ENCODE results near the gene HYAL1.

The HYAL1 gene

GRCh38 chr3:50300681-50301254 lies 2.6 kb downstream of the HYAL1 start:
- Histone ChIP-seq H3K9ac (ENCODE audit: insufficient read length, low read depth) (no peak overlapping the region), H3K36me3 (ENCODE audit: insufficient read depth, insufficient read length, low read length) (peaks cover 9% of the 10 kb centered on the region), H3K4me1 (ENCODE audit: insufficient read depth, insufficient read length) (peaks cover 20% of the 10 kb centered on the region), H3K27me3 (ENCODE audit: insufficient read depth, insufficient read length) (no peaks in the 10 kb centered on the region), H3K9me3 (ENCODE audit: insufficient read depth, low read length) (peaks cover 2% of the 10 kb centered on the region; the same call in 1 of the 2 replicates), H3K4me3 (ENCODE audit: insufficient read length, low read depth) (no peak overlapping the region)
- TF ChIP-seq YY1 (IDR thresholded peaks at IDR 0.05; ENCODE audit: insufficient read depth, insufficient read length) (no peak), ZNF274 (IDR thresholded peaks at IDR 0.05; ENCODE audit: low read depth, low read length) (no peak)
- DNase-seq (ENCODE audit: low read depth, low spot score) = no peak

GRCh38 chr3:50299929-50300680 lies 3.3 kb downstream of the HYAL1 start:
- Histone ChIP-seq H3K9me3 (ENCODE audit: insufficient read depth, low read length) (no peaks in the 10 kb centered on the region), H3K4me3 (ENCODE audit: insufficient read length, low read depth) (peak overlapping the region; percentile 21), H3K9ac (ENCODE audit: insufficient read length, low read depth) (peak overlapping the region; percentile 75), H3K4me1 (ENCODE audit: insufficient read depth, insufficient read length) (peaks cover 20% of the 10 kb centered on the region), H3K27me3 (ENCODE audit: insufficient read depth, insufficient read length) (no peaks in the 10 kb centered on the region), H3K36me3 (ENCODE audit: insufficient read depth, insufficient read length, low read length) (peaks cover 9% of the 10 kb centered on the region)
- DNase-seq (ENCODE audit: low read depth, low spot score) = no peak
- TF ChIP-seq YY1 (IDR thresholded peaks at IDR 0.05; ENCODE audit: insufficient read depth, insufficient read length) (no peak), SUZ12 (IDR thresholded peaks at IDR 0.05; ENCODE audit: extremely low read depth, insufficient read depth, insufficient read length) (no peak), ZNF274 (IDR thresholded peaks at IDR 0.05; ENCODE audit: low read depth, low read length) (no peak)

GRCh38 chr3:50299638-50299928 lies 3.8 kb downstream of the HYAL1 start:
- TF ChIP-seq YY1 (IDR thresholded peaks at IDR 0.05; ENCODE audit: insufficient read depth, insufficient read length) = no peak
- TF ChIP-seq ZNF274 (IDR thresholded peaks at IDR 0.05; ENCODE audit: low read depth, low read length) = no peak
- TF ChIP-seq SUZ12 (IDR thresholded peaks at IDR 0.05; ENCODE audit: extremely low read depth, insufficient read depth, insufficient read length) = no peak
- peaks cover 9% of the 10 kb centered on the region for H3K36me3 ChIP-seq (ENCODE audit: insufficient read depth, insufficient read length, low read length)
- peak overlapping the region; percentile 75 for H3K9ac ChIP-seq (ENCODE audit: insufficient read length, low read depth)
- no peaks in the 10 kb centered on the region for H3K27me3 ChIP-seq (ENCODE audit: insufficient read depth, insufficient read length)
- no peak for DNase-seq (ENCODE audit: low read depth, low spot score)
- peak overlapping the region; percentile 21 for H3K4me3 ChIP-seq (ENCODE audit: insufficient read length, low read depth)
- H3K4me1 ChIP-seq (ENCODE audit: insufficient read depth, insufficient read length) = peaks cover 20% of the 10 kb centered on the region
- H3K9me3 ChIP-seq (ENCODE audit: insufficient read depth, low read length) = no peaks in the 10 kb centered on the region

GRCh38 chr3:50298836-50299637 lies 4.3 kb downstream of the HYAL1 start, which contains the start of the genes HYAL3 and NAA80:
HYAL3 (minus strand) TSS chr3:50299405; CDS start chr3:50295602, 3,803 bp downstream.
NAA80 (minus strand) TSS chr3:50299405; CDS start chr3:50297463, 1,942 bp downstream.
- no peaks in the 10 kb centered on the region for H3K9me3 ChIP-seq (ENCODE audit: insufficient read depth, low read length)
- TF ChIP-seq SUZ12 (IDR thresholded peaks at IDR 0.05; ENCODE audit: extremely low read depth, insufficient read depth, insufficient read length) (no peak), ZNF274 (IDR thresholded peaks at IDR 0.05; ENCODE audit: low read depth, low read length) (no peak), YY1 (IDR thresholded peaks at IDR 0.05; ENCODE audit: insufficient read depth, insufficient read length) (no peak)
- no peaks in the 10 kb centered on the region for H3K27me3 ChIP-seq (ENCODE audit: insufficient read depth, insufficient read length)
- peak within 1 kb of the TSS; percentile 93 for H3K4me3 ChIP-seq (ENCODE audit: insufficient read length, low read depth)
- peaks cover 9% of the 10 kb centered on the region for H3K36me3 ChIP-seq (ENCODE audit: insufficient read depth, insufficient read length, low read length)
- peak; percentile 99 for DNase-seq (ENCODE audit: low read depth, low spot score)
- peaks cover 20% of the 10 kb centered on the region for H3K4me1 ChIP-seq (ENCODE audit: insufficient read depth, insufficient read length)
- peak within 1 kb of the TSS; percentile 95 for H3K9ac ChIP-seq (ENCODE audit: insufficient read length, low read depth)

GRCh38 chr3:50297896-50298725 lies 5.3 kb downstream of the HYAL1 start:
- Histone ChIP-seq H3K9me3 (ENCODE audit: insufficient read depth, low read length) (no peaks in the 10 kb centered on the region), H3K4me3 (ENCODE audit: insufficient read length, low read depth) (peak overlapping the region; percentile 93), H3K36me3 (ENCODE audit: insufficient read depth, insufficient read length, low read length) (peaks cover 9% of the 10 kb centered on the region), H3K4me1 (ENCODE audit: insufficient read depth, insufficient read length) (peaks cover 18% of the 10 kb centered on the region), H3K9ac (ENCODE audit: insufficient read length, low read depth) (peak overlapping the region; percentile 95), H3K27me3 (ENCODE audit: insufficient read depth, insufficient read length) (no peaks in the 10 kb centered on the region)
- no peak for TF ChIP-seq YY1 (IDR thresholded peaks at IDR 0.05; ENCODE audit: insufficient read depth, insufficient read length)
- no peak for TF ChIP-seq ZNF274 (IDR thresholded peaks at IDR 0.05; ENCODE audit: low read depth, low read length)
- no peak for TF ChIP-seq SUZ12 (IDR thresholded peaks at IDR 0.05; ENCODE audit: extremely low read depth, insufficient read depth, insufficient read length)
- DNase-seq (ENCODE audit: low read depth, low spot score) = no peak

GRCh38 chr3:50297384-50297775 lies 6.0 kb downstream of the HYAL1 start:
- DNase-seq (ENCODE audit: low read depth, low spot score) = no peak
- Histone ChIP-seq H3K36me3 (ENCODE audit: insufficient read depth, insufficient read length, low read length) (peaks cover 9% of the 10 kb centered on the region), H3K9me3 (ENCODE audit: insufficient read depth, low read length) (no peaks in the 10 kb centered on the region), H3K4me1 (ENCODE audit: insufficient read depth, insufficient read length) (peaks cover 15% of the 10 kb centered on the region), H3K9ac (ENCODE audit: insufficient read length, low read depth) (peak overlapping the region; percentile 23), H3K4me3 (ENCODE audit: insufficient read length, low read depth) (no peak overlapping the region), H3K27me3 (ENCODE audit: insufficient read depth, insufficient read length) (no peaks in the 10 kb centered on the region)
- TF ChIP-seq YY1 (IDR thresholded peaks at IDR 0.05; ENCODE audit: insufficient read depth, insufficient read length) (no peak), ZNF274 (IDR thresholded peaks at IDR 0.05; ENCODE audit: low read depth, low read length) (no peak)

Measured in NT2/D1 (cell line).